ENCODE data around the gene SPRR2G.
"Not testable (repeated sequence)": the region's sequence is repeated elsewhere in the genome, so short reads cannot be mapped to it uniquely, and the experiment has no call there.

SPRR2G gene

GRCh38 chr1:153190373-153190772, 39.7 kb upstream of the SPRR2G start:
- peak; percentile 66 for TF ChIP-seq CTCF (conservative IDR thresholded peaks at IDR 0.05; ENCODE audit: low read depth, low read length)
- H4K20me1 ChIP-seq (ENCODE audit: insufficient read depth) = no peaks in the 10 kb centered on the region
- no peak overlapping the region for H3K27ac ChIP-seq
- no peaks in the 10 kb centered on the region for H3K79me2 ChIP-seq (ENCODE audit: insufficient read depth, low read depth)
- no peak overlapping the region for H2AFZ ChIP-seq (ENCODE audit: low read depth)
- H3K4me1 ChIP-seq (ENCODE audit: low read depth, poor library complexity, severe bottlenecking) = no peaks in the 10 kb centered on the region
- no peak overlapping the region for H3K9ac ChIP-seq
- H3K4me2 ChIP-seq = no peak overlapping the region
- H3K4me3 ChIP-seq (IDR thresholded peaks at IDR 0.05; ENCODE audit: insufficient read depth, low read depth, low read length) = no peak overlapping the region
- H3K27me3 ChIP-seq (ENCODE audit: insufficient read depth, low read depth) = no peaks in the 10 kb centered on the region
- H3K36me3 ChIP-seq (ENCODE audit: insufficient read depth) = no peaks in the 10 kb centered on the region

- not testable (repeated sequence) for H3K36me3 ChIP-seq (ENCODE audit: insufficient read depth); H3K4me3 ChIP-seq (IDR thresholded peaks at IDR 0.05; ENCODE audit: insufficient read depth, low read depth, low read length); H3K79me2 ChIP-seq (ENCODE audit: insufficient read depth, low read depth); H3K27ac ChIP-seq; H3K27me3 ChIP-seq (ENCODE audit: insufficient read depth, low read depth); H4K20me1 ChIP-seq (ENCODE audit: insufficient read depth); H3K9ac ChIP-seq; H3K4me1 ChIP-seq (ENCODE audit: low read depth, poor library complexity, severe bottlenecking); H3K4me2 ChIP-seq; H2AFZ ChIP-seq (ENCODE audit: low read depth)
These were observed 37.6 kb upstream of the SPRR2G start for GRCh38 chr1:153188301-153188700.

GRCh38 chr1:153180556-153180955, 29.9 kb upstream of the SPRR2G start:
- no peak overlapping the region for H3K27ac ChIP-seq
- no peak overlapping the region for H3K9ac ChIP-seq
- H3K79me2 ChIP-seq (ENCODE audit: insufficient read depth, low read depth) = no peaks in the 10 kb centered on the region
- no peaks in the 10 kb centered on the region for H3K4me1 ChIP-seq (ENCODE audit: low read depth, poor library complexity, severe bottlenecking)
- H3K4me2 ChIP-seq = no peak overlapping the region
- H3K36me3 ChIP-seq (ENCODE audit: insufficient read depth) = no peaks in the 10 kb centered on the region
- no peak overlapping the region for H3K4me3 ChIP-seq (IDR thresholded peaks at IDR 0.05; ENCODE audit: insufficient read depth, low read depth, low read length)
- TF ChIP-seq CTCF (conservative IDR thresholded peaks at IDR 0.05; ENCODE audit: low read depth, low read length) = no peak
- H2AFZ ChIP-seq (ENCODE audit: low read depth) = no peak overlapping the region
- no peaks in the 10 kb centered on the region for H3K27me3 ChIP-seq (ENCODE audit: insufficient read depth, low read depth)
- H4K20me1 ChIP-seq (ENCODE audit: insufficient read depth) = no peaks in the 10 kb centered on the region

GRCh38 chr1:153178922-153179321, 28.2 kb upstream of the SPRR2G start:
- Histone ChIP-seq H3K4me1 (ENCODE audit: low read depth, poor library complexity, severe bottlenecking) (no peaks in the 10 kb centered on the region), H4K20me1 (ENCODE audit: insufficient read depth) (no peaks in the 10 kb centered on the region), H2AFZ (ENCODE audit: low read depth) (no peak overlapping the region), H3K27ac (no peak overlapping the region), H3K4me3 (IDR thresholded peaks at IDR 0.05; ENCODE audit: insufficient read depth, low read depth, low read length) (no peak overlapping the region), H3K4me2 (no peak overlapping the region), H3K9ac (no peak overlapping the region), H3K27me3 (ENCODE audit: insufficient read depth, low read depth) (no peaks in the 10 kb centered on the region), H3K36me3 (ENCODE audit: insufficient read depth) (no peaks in the 10 kb centered on the region), H3K79me2 (ENCODE audit: insufficient read depth, low read depth) (no peaks in the 10 kb centered on the region)
- TF ChIP-seq CTCF (conservative IDR thresholded peaks at IDR 0.05; ENCODE audit: low read depth, low read length) = no peak

- H2AFZ ChIP-seq (ENCODE audit: low read depth) = no peak overlapping the region
- no peaks in the 10 kb centered on the region for H3K36me3 ChIP-seq (ENCODE audit: insufficient read depth)
- H3K79me2 ChIP-seq (ENCODE audit: insufficient read depth, low read depth) = no peaks in the 10 kb centered on the region
- no peak overlapping the region for H3K9ac ChIP-seq
- no peak overlapping the region for H3K27ac ChIP-seq
- H3K4me3 ChIP-seq (IDR thresholded peaks at IDR 0.05; ENCODE audit: insufficient read depth, low read depth, low read length) = no peak overlapping the region
- no peak overlapping the region for H3K4me2 ChIP-seq
- H3K27me3 ChIP-seq (ENCODE audit: insufficient read depth, low read depth) = no peaks in the 10 kb centered on the region
- H3K4me1 ChIP-seq (ENCODE audit: low read depth, poor library complexity, severe bottlenecking) = no peaks in the 10 kb centered on the region
- H4K20me1 ChIP-seq (ENCODE audit: insufficient read depth) = no peaks in the 10 kb centered on the region
- TF ChIP-seq CTCF (conservative IDR thresholded peaks at IDR 0.05; ENCODE audit: low read depth, low read length) = no peak
These were observed 23.9 kb upstream of the SPRR2G start for GRCh38 chr1:153174624-153175023.

All from KMS-11 (cell line).